Anterior cingulate cortex (tissue), 58 donors: ENCODE results near the gene FRK.
"Not testable (repeated sequence)": the region's sequence is repeated elsewhere in the genome, so short reads cannot be mapped to it uniquely, and the experiment has no call there.

Experiments used
- DNase-seq, 58 donors: peaks; one replicate each; lab custom pipeline; 2025; lab: John Stamatoyannopoulos, UW

The FRK gene

DNA sequence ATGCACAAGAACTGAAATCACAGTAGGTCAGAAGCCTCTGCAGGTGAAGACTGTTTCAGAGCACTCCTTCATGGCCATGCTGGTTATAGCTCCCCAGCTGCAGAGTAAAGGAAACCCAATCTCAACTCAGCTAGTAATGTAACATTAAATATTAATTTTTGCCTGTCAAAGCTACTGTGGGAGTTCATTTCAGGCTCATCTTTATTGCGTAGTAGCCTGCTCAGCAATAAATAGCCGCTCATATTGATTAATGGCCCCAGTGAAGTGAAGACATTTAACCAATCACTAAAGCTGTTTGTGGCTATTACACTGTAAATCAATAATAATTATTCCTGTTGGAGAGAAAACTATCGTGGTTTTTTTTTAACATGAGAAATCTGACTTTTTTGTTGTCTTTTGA is 101.7 kb downstream of the FRK start:
- no peak for DNase-seq

DNA sequence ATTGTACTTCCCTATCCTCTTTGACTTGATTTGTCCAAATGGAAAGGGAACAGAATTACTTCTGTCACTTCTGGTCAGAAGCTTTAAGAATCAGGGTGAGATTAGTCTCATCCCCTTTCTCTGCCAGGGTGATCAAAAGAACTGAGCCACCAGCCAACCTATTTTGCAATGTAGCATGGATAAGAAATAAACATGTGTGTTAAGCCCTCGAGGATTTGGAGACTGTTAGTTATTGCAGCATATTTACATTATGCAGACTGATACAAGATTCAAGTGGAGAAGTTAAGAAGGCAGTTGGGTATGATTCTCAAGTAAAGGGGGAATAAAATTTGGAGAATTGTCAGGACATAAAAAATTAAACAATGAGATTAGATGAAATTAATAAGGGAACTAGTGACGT is 106.0 kb downstream of the FRK start:
- DNase-seq: no peak

DNA sequence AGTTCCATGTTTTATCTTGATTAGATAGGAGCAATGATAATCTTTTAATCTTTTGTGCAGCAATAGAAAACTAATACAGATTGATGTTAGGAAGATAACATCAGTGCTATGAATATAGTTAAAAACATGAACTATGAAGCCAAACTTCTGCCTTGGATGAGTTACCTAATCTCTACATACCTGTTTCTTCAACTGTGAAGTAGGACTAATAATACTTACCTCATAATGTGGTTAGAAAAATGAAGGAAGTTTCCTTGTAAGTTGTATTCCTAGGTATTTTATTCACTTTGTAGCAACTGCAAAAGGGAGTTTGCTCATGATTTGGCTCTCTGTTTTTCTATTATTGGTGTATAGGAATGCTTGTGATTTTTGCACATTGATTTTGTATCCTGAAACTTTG is 111.9 kb downstream of the FRK start:
- no peak for DNase-seq

DNA sequence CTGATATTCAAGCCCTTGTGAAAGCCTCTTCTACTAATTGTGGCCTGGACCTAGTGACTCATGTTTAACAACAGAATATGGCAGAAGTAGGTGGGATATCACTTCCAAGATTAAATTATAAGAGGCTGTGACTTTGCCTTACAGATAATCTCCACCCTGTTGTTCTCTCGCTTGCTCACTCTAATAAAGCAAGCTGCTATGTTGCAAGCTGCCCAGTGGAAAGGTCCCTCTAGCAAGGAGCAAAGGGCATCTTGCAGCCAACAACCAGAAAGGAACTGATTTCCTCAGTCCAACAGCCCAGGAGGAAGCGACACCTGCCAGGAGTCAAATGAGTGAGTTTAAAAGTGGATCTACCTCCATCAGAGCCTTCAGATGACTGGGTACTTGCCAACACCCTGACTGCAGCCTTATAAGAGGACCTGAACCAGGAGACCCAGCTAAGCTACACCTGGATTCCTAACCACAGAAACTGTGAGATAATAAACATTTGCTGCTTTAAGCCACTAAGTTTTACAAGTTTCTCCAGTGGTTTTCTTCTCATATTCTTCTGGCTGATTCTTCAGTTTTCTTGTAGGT is 112.6 kb downstream of the FRK start:
- DNase-seq: no peak

DNA sequence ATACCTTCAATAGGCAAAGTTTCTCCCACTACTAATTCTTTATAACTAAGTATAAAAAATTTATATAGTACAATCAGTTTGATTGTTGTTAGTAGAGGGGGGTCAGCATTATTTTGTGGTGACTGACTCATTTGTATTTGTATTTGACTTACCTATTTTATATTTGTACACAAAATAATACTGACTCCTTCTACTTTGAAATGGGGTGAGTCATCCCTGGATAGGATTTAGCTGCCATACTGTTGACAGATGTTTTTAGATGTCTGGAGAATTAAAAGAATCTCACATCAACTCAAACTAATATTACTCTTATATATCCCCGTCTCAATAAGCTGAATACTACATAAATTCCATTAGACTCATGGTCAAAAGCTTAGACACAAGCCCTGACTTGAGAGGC is 114.9 kb downstream of the FRK start:
- DNase-seq: no peak

DNA sequence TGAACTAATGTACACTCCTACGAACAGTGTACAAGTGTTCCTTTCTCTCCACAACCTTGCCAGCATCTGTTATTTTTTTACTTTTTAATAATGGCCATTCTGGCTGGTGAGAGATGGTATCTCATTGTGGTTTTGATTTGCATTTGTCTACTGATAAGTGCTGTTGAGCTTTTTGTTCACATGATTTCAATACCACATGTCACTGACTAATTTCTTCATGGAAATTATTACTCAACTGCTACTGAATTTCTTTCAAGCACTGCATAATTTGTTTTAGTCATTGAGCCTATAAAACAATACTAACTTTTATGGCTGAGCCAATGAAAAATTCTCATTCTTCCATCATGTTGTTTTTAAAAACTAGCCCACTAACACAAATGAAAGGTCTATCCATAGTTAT is 115.4 kb downstream of the FRK start:
- no peak for DNase-seq

DNA sequence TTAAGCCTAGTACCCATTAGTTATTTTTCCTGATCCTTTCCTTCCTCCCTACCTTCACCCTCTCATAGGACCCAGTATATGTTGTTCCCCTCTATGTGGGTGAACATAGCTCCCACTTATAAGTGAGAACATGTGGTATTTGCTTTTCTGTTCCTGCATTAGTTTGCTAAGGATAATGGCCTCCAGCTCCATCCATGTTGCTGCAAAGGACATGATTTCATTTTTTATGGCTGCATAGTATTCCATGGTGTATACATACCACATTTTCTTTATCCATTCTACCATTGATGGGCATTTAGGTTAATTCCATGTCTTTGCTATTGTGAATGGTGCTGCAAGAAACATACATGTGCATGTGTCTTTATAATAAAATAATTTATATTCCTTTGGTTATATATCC is 115.9 kb downstream of the FRK start:
- not testable (repeated sequence) for DNase-seq

DNA sequence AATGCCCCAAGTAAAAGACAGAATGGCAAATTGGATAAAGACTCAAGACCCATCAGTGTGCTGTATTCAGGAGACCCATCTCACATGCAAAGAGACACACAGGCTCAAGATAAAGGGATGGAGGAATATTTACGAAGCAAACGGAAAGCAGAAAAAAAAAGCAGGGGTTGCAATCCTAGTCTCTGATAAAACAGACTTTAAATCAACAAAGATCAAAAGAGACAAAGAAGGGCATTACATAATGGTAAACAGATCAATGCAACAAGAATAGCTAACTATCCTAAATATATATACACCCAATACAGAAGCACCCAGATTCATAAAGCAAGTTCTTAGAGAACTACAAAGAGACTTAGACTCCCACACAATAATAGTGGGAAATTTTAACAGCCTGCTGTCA is 123.2 kb downstream of the FRK start:
- not testable (repeated sequence) for DNase-seq

DNA sequence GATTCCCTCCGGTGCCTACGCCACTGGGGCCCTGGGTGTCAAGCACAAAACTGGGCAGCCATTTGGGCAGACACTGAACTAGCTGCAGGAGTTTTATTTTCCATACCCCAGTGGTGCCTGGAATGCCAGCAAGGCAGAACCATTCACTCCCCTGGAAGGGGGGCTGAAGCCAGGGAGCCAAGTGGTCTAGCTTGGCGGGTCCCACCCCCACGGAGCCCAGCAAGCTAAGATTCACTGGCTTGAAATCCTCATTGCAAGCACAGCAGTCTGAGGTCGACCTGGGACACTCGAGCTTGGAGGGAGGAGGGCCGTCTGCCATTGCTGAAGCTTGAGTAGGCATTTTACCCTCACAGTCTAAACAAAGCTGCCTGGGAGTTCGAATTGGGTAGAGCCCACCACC is 125.3 kb downstream of the FRK start:
- DNase-seq: no peak

DNA sequence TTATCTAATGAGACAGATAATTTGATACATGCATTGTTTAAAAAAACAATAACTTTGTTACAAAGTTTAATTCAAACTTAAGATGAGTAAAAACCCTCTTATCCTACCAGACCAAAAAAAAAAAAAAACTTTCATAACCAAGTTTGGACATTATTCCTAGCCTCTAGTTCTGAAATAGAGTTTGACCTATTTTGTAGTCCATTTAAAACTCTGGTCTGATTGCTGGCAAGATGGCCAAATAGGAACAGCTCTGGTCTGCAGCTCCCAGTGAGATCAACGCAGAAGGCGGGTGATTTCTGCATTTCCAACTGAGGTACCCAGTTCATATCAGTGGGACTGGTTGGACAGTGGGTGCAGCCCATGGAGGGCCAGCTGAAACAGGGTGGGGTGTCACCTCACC is 125.9 kb downstream of the FRK start:
- DNase-seq: no peak

DNA sequence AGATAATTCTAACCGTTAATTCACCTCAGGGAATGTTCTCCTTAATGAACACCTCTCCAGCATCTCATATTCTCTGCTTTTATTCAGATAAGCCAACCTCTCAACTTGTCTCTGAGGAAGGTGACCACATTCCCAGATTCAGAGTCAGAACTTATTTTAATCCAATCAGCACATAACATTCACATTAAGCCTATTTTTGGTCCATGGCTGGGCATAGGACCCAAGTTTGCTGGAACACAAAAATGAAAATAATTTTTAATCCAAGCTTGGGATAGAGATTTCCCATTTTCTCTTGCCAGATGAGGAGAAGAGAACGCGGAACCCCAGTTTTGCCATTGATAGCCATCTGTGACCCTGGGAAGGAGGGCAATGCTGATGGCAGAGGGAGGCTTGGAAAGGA is 126.5 kb downstream of the FRK start:
- no peak for DNase-seq

DNA sequence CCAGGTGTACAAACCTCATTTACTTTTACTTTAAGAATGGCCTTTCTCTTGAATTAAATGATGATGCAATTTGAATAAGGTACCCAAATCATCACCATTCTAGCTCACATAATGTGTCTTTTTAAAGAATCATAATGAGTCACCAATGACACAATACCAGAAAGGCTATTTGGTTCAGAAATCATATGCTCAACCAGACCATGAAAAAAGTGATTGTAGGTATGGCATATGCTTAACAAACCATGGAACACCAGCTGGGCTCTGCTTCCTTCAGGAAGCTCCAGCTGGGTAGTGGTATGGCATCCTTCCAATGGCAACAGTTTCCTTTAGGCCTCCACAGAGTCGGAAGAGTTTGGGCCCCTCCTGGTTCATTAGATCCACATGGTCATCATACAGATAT is 128.2 kb downstream of the FRK start:
- DNase-seq: no peak

DNA sequence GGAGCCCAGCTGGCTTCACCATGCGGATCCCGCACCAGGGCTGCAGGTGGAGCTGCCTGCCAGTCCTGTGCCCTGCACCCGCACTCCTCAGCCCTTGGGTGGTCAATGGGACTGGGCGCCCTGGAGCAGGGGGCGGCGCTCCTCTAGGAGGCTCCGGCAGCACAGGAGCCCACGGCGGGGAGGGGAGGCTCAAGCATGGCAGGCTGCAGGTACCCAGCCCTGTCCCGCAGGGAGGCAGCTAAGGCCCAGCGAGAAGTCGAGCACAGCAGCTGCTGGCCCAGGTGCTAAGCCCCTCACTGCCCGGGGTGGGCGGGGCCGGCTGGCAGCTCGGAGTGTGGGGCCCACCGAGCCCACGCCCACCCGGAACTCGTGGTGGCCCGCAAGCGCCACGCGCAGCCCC is 132.7 kb downstream of the FRK start:
- DNase-seq: not testable (repeated sequence)

DNA sequence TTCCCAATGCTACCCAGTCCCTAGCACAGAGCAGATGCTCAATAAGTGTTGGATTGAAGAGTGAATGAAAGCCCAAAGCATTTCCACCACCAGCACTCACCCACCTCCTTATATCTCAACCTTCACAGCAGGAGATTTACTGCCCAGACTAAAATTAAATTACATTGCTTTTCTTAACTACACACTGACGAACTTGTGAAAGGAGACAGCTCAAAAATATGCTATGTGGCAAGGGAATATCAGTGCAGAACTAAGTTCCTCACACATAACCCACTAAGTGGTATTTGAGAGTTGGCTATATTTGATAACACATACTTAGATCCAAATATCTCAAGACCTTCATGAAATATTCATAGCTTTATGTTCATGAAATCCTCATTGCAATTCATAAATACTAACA is 137.7 kb downstream of the FRK start:
- no peak for DNase-seq

DNA sequence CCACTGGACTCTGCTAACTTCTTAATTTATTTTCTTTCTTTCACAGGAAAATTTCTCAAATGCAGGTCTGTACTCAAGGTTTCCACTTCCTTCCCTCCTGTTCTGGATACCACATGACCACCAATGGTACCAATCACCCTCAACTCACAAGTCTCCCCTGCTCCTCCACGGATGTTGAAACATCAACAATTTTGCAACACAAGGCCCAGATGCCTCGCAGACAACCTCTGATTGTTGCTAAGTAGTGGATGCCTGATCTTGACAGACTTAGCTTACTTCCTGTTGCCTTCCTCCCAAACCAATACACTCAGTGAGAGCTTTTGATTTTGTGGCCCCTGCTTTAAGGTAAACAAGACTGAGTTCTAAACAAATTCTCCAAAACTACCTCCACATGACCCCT is 146.6 kb downstream of the FRK start:
- DNase-seq: no peak

DNA sequence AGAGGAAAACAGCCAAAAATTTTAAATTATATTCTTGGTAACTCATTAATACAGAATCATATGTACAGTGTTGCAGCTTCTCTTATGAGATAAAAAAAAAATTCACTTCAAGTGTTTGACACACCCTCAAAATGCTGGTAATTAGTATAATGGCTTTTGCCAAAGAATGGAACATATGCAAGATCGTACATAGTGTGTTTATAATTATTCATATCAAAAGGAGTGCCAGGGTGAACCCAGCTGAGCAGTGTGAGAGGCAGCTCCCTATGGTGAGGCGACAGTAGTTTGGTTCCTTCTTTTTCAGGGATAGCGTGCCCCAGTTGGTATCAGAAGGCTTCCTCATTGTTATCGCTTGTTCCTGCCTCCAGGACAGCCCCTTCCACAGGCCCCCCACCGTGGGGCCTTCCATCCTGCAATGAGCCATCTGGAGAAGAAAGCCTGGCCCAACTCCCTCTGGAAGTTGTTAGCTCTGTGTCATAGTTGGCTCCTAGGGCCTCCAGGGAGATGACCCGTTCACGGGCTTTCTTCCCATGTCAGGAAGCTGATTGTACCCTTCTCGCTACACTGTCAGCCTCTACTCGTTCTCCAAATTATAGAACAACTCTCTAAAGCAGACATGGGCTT is 150.7 kb downstream of the FRK start:
- no peak for DNase-seq

DNA sequence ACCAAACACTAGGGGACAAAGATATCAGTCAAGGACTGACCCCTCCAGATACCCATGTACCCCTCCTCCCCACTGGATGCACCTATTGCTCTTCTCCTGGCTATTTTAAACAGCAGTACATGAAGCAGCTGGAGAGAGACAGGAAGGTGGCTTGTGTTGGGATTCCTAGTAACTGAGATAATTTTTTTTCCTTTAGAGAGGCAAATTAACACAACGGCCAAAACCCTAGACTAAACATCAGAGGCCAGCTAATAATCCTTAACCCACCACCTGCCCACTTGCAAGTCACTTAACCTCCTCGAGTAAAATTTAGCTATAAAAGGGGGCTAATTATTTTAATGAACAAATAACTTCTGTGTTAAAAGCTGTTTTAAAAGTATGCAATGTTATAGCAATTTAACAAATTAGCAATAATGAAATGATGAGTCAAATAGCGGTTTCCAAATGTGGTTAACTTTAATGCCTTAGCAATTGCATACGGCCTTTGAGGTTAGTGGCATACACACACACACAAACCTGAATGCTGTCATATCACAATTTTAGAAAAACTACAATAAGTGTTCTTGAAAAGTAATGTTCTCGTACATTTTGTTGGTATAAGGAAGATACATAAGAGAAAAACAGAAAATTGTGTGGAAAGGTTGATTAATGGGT is 151.7 kb downstream of the FRK start:
- no peak for DNase-seq

DNA sequence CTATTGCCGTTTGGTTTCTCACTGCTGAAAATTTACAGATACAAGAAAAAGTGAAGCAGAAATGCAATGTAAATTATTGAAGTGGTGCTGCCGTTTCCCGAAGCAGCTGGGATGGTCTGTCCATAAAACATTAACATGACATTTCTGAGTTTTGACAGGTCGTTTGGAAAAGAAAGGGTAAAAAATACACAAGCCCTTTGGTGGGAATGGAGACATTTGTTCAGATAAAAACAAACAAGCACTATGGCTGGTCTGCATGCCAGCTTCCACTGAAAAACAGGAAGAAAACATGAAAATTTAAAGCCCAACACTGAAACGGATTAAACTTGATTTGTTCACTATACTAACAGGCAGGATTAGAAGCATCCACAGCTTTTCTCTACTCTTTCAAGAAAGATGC is 155.2 kb downstream of the FRK start:
- DNase-seq: no peak

DNA sequence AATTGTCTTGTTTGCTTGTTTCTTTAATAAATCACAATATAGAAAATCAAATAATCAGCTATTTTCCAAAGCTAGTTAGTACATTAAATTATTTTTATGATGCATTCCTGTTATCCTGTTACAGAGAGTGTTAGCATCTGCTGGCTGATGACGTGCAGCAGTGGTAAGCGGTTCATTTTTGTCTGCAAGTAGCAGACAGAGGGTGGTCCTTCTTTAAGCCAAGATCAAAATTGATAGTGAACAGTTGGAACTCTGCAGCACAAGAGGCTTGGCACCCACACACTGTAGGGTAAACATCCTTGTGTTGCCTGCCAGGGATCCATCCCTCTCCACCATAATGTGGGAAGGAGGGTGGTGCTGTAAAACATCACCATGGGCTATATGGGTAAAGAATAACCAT is 158.3 kb downstream of the FRK start:
- no peak for DNase-seq

DNA sequence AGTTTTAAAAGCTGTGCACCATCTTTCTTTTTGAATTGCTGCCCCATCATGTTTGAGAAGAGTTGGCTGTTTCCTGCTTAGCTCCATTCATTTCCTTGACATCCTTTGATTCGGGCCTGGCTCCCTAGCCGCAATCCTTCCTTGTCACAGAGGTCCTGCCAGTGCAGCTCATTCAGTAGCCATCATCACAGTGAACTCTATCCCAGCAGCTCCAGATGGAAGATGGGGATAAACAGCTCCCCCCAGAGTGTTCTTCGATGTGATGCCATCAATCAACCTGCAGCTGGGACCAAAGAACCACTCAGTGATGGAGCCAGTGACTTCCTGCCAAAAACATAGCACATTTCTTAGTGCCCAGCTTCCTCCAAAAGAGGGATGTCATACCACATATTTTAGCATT is 158.8 kb downstream of the FRK start:
- DNase-seq: peak in 11 of 58 donors; percentile 5 to 34 (median 12)

DNA sequence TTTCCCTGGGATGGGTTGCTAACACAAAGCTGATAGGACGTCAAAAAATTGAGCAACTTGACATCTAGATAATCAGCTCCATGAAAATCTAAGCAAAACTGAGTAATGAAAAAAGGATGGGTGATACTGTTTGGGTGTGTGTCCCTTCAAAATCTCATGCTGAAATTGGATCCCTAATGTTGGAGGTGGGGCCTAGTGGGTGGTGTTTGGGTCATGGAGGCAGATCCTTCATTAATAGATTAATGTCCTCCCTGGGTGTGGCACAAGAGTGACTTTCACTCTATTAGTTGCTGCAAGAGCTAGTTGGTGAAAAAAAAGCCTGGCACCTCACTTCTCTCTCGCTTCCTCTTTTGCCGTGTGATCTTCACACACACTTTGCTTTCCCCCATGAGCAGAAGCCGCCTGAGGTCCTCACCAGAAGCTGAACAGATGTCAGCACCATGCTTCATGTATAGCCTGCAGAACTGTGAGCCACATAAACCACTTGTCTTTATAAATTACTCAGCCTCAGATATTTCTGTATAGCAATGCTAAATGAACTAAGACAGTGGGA is 160.9 kb downstream of the FRK start:
- DNase-seq: no peak

DNA sequence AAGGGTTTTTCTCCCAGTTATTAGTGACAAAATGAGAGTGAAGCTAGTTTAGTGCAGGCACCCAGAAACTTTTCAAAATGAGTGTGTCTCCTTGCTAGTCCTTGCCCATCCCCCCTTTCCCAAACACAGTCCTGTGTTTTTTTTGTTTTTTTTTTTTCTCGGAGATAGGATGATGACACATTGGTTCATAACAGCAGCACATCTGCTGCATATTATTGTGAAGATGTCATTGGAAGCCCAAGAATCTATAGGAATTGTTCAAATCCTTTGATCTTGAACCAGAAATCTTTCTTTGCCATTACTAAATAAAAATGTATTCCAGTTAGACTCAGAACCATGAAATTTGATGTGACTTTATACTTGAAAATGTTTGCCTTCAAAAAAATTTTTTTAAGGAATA is 162.4 kb downstream of the FRK start:
- DNase-seq: no peak
